Osteocyte (in vitro differentiated cells): ENCODE data around the gene ZFR. TPM values are rescaled to one million over a fixed set of nuclear protein-coding genes. Genes with fewer than 3 reads are reported as not detected.
"Not testable (repeated sequence)": the region's sequence is repeated elsewhere in the genome, so short reads cannot be mapped to it uniquely, and the experiment has no call there.

Experiments
- DNase-seq: peaks from one replicate; pipeline ENCODE4 v3.0.0; 2021; ENCODE audit warnings: mixed read lengths; ENCODE audit not compliant: unreplicated experiment; ENCODE audit errors: extremely low spot score
- H3K27ac Mint-ChIP-seq: one replicate; pipeline ENCODE4 v1.8.0; 2021; ENCODE audit warnings: mild to moderate bottlenecking, mixed read lengths; ENCODE audit not compliant: unreplicated experiment
- H3K27me3 Mint-ChIP-seq: one replicate; pipeline ENCODE4 v1.8.0; 2021; ENCODE audit warnings: mixed read lengths; ENCODE audit not compliant: unreplicated experiment
- H3K36me3 Mint-ChIP-seq: one replicate; pipeline ENCODE4 v1.8.0; 2021; ENCODE audit warnings: mixed read lengths; ENCODE audit not compliant: unreplicated experiment
- H3K4me1 Mint-ChIP-seq: one replicate; pipeline ENCODE4 v1.8.0; 2021; ENCODE audit warnings: mixed read lengths; ENCODE audit not compliant: unreplicated experiment
- H3K4me3 Mint-ChIP-seq: one replicate; pipeline ENCODE4 v1.8.0; 2021; ENCODE audit warnings: mild to moderate bottlenecking, moderate library complexity, mixed read lengths; ENCODE audit not compliant: unreplicated experiment
- H3K9me3 Mint-ChIP-seq: one replicate; pipeline ENCODE4 v1.8.0; 2021; ENCODE audit warnings: mixed read lengths; ENCODE audit not compliant: unreplicated experiment
- total RNA-seq: library from RNA; stranded (reverse); gene quantifications from 2 replicates; pipeline ENCODE4 v1.2.1, GENCODE V29; 2021
- TF ChIP-seq, protein P1 (sequence below): fragments of 200-600 bp; sonication (generic); IDR thresholded peaks from 2 replicates; pipeline ENCODE4 v1.5.0; 2021; ENCODE audit warnings: antibody characterized with exemption, mild to moderate bottlenecking, moderate library complexity

ZFR gene
- total RNA-seq, 1 donor from 2014 or later = 87.1 TPM

DNA sequence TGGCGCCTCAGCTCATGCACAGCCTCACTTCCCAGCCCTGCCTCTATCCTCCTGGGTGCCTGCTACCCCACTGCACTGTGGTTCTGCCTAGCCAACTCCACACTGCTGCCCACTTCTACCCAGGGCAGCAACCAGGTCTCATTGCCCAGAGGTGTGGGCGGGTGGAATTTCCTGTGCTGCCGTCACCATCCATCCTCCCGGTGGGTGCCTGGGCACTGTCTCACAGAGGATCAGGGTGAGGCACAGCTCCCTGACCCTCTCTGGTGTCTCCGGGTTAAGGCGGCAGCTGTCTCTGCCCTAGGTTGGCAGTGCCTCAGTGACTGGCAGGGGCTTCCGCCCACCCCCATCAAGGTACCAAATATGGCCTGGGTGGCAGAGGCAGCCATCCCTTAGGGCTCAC is 127.5 kb downstream of the ZFR start:
- H3K9me3 Mint-ChIP-seq = peaks cover 6% of the 10 kb centered on the region
- H3K4me3 Mint-ChIP-seq = no peak overlapping the region
- H3K36me3 Mint-ChIP-seq = no peaks in the 10 kb centered on the region
- H3K27me3 Mint-ChIP-seq = no peaks in the 10 kb centered on the region
- H3K27ac Mint-ChIP-seq = no peak overlapping the region
- DNase-seq = peak; percentile 80
- peaks cover under 1% of the 10 kb centered on the region for H3K4me1 Mint-ChIP-seq
- TF ChIP-seq, protein P1, sequence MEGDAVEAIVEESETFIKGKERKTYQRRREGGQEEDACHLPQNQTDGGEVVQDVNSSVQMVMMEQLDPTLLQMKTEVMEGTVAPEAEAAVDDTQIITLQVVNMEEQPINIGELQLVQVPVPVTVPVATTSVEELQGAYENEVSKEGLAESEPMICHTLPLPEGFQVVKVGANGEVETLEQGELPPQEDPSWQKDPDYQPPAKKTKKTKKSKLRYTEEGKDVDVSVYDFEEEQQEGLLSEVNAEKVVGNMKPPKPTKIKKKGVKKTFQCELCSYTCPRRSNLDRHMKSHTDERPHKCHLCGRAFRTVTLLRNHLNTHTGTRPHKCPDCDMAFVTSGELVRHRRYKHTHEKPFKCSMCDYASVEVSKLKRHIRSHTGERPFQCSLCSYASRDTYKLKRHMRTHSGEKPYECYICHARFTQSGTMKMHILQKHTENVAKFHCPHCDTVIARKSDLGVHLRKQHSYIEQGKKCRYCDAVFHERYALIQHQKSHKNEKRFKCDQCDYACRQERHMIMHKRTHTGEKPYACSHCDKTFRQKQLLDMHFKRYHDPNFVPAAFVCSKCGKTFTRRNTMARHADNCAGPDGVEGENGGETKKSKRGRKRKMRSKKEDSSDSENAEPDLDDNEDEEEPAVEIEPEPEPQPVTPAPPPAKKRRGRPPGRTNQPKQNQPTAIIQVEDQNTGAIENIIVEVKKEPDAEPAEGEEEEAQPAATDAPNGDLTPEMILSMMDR = no peak

DNA sequence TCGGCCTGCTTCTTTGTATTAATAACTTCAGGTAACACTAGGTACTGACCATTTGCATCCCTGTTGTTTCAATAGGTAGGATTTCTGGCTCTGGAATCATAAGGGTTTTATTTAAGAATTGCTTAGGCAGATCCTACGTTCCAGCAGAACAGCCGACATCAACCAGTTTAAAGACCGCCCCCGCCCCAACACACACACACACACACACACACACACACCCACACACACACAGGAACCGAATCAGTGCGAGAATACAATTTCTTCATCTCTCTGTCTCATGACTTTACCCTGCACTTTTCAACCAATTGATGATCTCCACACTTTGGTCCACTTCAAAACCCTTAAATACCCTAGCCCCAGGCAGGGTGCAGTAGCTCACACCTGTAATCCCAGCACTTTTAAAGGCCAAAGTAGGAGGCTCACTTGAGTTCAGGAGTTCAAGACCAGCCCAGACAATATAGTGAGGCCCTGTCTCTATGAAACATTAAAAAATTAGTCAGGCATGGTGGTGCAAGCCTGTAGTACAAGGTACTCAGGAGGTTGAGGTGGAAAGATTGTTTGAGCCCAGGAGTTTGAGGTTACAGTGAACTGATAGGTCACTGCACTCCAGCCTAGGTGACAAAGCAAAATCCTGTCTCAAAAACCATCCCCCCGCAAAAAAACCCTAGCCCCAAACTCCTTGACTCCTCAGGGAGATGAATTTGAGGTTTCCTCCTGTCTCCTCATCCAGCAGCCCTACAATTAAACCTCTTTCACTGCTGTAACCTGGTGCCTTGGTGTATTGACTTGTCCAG is 129.1 kb downstream of the ZFR start:
- peak; percentile 27 for DNase-seq
- Mint-ChIP-seq H3K27me3 (no peaks in the 10 kb centered on the region), H3K27ac (no peak overlapping the region), H3K4me3 (peak overlapping the region; percentile 42), H3K4me1 (peaks cover 13% of the 10 kb centered on the region), H3K36me3 (peaks cover 4% of the 10 kb centered on the region), H3K9me3 (no peaks in the 10 kb centered on the region)
- TF ChIP-seq, protein P1 = no peak

DNA sequence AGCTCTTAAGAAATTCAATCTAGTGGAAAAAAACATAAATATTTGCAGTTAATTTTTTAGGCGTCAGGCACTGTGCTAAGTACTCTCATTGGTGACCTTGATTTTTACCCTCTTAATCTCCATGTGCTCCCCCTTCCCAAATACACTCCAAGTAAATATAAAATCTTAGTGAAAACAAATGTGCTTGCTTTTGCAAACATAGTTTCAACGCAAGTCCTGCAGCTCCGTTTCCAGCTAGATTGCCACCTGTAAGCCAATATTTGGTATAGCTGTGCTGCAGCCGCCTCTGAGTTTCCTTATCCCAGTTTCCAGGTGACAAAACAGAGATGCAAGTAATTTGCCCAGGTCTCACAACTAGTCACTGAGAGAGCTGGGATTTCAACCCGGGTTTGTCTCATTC is 129.9 kb downstream of the ZFR start:
- peaks cover 15% of the 10 kb centered on the region for H3K4me1 Mint-ChIP-seq
- peak overlapping the region; percentile 35 for H3K4me3 Mint-ChIP-seq
- TF ChIP-seq, protein P1 = no peak
- peaks cover 7% of the 10 kb centered on the region for H3K36me3 Mint-ChIP-seq
- H3K27ac Mint-ChIP-seq = no peak overlapping the region
- H3K9me3 Mint-ChIP-seq = no peaks in the 10 kb centered on the region
- H3K27me3 Mint-ChIP-seq = no peaks in the 10 kb centered on the region
- DNase-seq = no peak

DNA sequence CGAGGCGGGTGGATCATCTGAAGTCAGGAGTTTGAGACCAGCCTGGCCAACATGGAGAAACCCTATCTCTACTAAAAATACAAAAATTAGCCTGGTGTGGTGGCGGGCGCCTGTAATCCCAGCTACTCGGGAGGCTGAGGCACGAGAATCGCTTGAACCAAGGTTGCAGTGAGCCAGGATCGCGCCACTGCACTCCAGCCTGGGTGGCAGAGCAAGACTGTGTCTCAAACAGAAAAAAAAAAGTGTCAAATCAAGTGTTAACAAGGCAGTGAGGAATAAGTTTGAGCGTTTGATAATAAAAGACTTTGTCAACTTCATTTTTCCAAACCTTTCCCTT is 130.4 kb downstream of the ZFR start:
- not testable (repeated sequence) for H3K27me3 Mint-ChIP-seq, DNase-seq, H3K9me3 Mint-ChIP-seq, H3K36me3 Mint-ChIP-seq
- peaks cover 18% of the 10 kb centered on the region for H3K4me1 Mint-ChIP-seq
- peak overlapping the region; percentile 41 for H3K27ac Mint-ChIP-seq
- peak overlapping the region; percentile 35 for H3K4me3 Mint-ChIP-seq

DNA sequence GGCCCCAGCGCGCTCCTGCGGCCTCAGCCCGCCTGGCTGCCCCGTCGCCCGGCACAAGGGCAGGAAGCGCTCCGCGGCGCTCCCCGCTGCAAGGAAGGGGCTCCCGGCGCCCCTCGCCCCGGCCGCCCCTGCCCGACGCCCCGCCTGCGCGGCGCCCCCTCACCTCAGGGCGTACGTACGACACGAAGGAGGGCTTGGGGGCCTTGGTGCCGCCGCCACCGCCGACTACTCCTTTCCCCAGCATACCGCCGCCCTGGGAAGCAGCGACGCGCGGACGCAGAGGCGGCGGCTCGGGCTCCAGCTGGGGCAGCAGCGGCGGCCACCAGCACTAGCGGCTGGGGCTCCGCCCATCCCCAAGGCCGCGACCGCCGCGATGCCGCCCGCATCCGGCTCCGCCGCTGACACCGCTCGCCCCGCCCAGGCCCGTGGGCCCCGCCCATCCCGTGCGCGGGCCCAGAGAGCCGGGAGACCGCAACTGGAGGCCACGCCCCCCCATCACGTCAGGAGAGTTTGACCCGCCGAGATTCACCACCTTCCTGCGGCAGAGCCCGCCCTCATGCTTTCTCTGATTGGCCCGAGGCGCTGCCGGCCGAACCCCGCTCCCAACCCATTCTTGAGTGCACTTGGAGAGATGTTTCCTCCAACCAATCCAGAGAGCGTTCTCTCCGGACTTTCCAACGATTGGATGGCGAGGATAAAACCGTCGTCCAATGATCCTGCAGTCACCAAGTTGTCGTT is 131.8 kb downstream of the ZFR start, which contains the start of gene MTMR12:
TSS of gene MTMR12 (minus strand) at position 345 of the 738 bp plus-strand sequence. CDS start at position 244, 101 bp downstream.
- TF ChIP-seq, protein P1 = no peak
- Mint-ChIP-seq H3K27me3 (no peaks in the 10 kb centered on the region), H3K27ac (peak within 1 kb of the TSS; percentile 93), H3K4me1 (peaks cover 23% of the 10 kb centered on the region), H3K4me3 (peak within 1 kb of the TSS; percentile 84), H3K9me3 (no peaks in the 10 kb centered on the region), H3K36me3 (peaks cover 7% of the 10 kb centered on the region)
- peak; percentile 100 for DNase-seq
